HG03575 (cell line): ENCODE data around the gene RUNDC1.
"Not testable (repeated sequence)": the region's sequence is repeated elsewhere in the genome, so short reads cannot be mapped to it uniquely, and the experiment has no call there.

Source experiments
- ATAC-seq: cut with Tn5 transposase; IDR thresholded peaks from one replicate; pipeline ENCODE4 v1.9.1; 2021; ENCODE audit not compliant: unreplicated experiment, insufficient number of reproducible peaks, low FRiP score; ENCODE audit errors: extremely low read depth

Gene RUNDC1

DNA sequence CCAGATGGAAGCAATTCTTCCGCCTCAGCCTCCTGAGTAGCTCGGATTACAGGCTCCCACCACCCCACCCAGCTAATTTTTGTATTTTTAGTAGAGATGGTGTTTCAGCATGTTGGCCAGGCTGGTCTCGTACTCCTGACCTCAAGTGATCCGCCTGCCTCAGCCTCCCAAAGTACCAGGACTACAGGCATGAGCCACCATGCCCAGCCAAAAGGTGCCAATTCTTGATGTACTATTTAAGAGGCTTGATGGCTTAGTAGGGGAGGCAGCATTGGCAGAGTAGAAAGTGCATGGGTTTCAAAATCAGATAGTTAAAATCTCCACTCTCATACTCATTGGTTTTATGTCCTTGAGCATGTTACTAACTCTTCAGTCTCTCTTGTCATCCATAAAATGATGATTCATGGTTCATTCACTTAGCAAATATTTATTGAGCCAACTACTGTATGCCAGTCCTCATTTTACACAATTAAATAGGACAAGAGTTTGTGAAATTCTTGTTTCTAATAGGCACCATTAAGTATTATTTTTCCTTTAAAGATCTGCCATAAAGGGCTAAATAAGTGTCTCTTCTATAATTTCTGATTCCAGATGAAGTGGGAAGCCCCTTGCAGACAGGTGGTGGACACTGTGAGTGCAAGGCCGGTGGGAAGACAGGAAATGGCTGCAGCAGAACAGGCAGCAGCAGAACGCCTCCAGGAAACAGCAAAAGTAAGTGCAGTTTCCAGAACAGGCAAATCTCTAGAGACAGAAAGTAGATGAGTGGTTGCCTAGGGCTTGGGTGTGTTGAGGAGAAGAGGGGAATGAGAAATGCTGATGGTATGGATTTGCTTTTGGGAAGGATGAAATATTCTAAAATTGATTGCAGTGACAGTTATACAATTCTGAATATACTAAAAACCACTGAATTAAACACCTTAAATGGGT lies 9.6 kb downstream of the RUNDC1 start:
- ATAC-seq, result no peak

DNA sequence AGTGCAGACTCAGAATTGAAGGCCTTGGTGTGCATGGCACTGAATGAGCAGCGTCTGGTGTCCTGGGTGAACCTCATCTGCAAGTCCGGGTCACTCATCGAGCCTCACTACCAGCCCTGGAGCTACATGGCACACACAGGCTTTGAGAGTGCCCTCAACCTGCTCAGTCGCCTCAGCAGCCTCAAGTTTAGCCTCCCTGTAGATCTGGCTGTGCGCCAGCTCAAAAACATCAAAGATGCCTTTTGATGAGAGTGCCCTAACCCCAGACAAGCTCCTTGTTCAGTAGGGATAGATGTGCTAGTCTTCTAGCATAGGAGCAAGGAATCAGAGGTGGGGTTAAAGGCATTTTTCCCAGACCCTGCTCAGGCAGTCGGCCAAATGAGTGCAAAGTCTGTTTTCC lies 11.1 kb downstream of the RUNDC1 start:
- no peak for ATAC-seq

DNA sequence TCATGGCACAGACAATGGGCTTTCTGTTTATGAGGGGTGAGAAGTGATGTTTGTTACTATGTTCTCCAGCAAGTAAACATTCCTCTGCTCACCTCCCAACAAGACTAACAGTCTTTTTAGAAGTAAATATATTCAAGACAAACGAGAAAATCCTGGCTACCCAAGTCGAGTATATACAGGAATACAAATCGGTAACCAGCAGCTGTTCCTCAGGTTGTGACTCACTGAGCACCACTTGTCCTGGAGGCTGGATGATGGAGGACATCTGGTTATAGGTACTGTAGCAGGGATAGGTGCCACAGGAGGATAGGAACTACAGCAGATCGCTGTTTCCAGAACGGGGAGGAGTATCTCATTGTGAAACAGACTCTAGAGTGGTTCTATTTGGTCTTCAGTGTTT lies 12.5 kb downstream of the RUNDC1 start:
- ATAC-seq, result no peak

DNA sequence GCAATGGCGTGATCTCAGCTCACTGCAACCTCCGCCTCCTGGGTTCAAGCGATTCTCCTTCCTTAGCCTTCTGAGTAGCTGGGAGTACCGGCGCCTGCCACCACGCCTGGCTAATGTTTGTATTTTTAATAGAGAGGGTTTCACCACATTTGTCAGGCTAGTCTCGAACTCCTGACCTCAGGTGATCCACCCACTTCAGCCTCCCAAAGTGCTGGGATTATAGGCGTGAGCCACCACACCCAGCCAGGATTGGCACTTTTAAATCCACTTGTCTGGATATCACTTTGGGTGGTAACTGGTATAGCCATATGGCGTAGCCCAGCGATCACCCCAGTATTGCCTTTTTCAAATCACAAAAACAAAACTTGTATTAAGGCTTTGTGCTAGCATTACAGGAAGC lies 13.5 kb downstream of the RUNDC1 start:
- ATAC-seq, result not testable (repeated sequence)

DNA sequence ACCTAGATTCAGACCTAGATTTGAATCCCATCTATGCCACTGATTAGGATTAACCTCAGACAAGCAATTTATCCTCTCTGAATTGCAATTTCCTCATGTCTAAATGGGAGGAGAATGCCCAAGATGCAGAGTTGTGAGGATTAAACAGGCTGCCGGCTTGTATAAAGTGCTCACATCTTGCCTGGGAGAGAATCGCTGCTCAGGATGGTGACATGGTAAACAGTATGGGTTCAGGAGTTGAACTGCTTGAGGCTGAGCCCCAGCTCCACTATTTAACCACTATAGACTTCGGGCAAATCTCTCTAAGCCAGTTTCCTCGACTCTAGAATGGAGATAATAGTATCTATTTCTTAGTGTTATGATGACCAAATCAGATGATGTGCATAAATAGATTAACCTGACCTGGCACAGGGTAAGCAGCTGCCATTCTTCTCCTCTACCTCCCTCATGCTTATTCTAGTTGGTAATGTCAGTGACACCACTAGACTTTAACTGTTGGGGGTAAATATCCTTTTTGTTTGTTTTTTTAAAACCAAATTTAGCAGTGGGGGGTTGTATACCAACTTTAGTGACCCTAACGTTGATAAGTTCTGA lies 17.1 kb downstream of the RUNDC1 start:
- no peak for ATAC-seq

DNA sequence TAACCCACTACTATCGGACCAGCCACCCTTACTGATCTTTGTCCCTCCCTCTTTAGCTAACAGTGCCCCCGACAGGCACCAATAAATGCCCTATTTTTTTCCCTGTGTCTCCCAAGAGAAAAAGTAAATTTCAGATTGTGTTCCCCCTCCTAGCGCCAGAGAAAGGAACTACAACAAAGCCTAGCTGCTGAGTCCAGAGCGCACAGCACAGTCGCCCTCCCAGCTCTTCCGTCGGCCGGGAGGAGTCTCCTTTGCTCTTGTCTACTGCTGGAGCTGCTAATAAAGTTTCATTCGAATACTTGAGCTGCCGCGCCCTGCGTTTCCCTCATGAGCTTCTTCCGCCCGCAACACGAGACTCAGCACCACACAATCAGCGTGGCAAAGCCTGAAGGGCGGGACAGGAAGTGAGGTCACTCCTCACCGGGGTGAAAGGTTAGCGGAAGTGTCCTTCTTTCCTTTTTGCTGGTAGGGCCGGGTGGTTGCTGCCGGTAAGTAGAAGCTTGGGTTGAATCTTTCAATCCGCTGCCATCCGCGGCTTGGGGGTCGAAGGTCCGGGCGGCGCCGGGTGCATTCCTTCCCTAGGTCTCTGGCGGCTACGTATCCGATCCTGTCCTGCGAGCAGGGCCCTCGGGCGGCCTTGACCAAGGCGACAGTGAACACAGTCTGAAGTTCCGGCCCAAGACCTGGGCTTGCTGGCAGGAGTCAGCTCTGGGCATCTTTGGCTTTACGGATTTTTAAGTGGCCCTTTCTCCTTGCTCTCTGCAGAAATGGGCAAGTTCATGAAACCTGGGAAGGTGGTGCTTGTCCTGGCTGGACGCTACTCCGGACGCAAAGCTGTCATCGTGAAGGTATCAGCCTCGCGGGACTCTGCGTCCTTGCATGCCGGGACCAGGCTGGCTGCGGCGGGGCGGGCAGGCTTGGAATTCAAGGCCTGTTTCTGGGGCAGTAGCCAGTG lies 17.9 kb downstream of the RUNDC1 start, which contains the start of gene RPL27:
Gene RPL27 (plus strand): TSS at position 436 of the 955 bp plus-strand sequence. CDS start 332 bp downstream, at position 768.
- ATAC-seq, result peak; percentile 57

DNA sequence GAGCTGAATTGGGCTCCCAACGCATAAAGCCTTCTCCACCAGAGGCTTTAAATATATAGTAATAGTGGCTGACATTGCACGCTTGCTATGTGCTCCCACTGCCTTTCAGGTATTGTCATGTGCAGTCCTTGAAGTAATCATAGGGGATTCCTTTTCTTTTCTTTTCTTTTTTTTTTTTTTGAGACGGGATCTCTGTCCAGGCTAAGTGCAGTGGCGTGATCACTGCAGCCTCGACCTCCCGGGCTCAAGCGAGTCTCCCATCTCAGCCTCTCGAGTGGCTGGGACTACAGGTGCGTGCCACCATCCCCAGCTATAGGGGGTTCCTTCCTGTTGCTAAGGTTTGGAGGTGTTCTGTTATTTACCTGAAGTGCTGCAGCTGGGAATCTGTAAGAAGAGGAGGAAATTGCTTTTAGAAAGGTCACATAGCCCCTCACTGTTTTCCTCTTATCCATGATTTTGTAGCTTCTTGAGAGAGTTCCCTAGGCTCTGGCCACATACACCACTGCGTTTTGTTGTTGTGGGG lies 18.7 kb downstream of the RUNDC1 start:
- no peak for ATAC-seq

DNA sequence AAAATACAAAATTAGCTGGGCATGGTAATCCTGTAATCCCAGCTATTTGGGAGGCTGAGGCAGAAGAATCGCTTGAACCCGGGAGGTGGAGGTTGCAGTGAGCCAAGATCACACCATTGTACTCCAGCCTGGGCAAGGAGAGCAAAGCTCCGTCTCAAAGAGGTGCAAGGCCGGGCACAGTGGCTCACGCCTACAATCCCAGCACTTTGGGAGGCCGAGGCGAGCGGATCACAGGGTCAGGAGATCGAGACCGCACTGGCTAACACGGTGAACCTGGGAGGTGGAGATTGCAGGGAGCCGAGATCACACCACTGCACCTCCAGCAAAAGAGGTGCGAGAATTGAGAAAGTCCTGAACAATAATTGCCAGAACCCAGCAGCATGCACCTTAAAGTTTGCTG lies 20.5 kb downstream of the RUNDC1 start:
- not testable (repeated sequence) for ATAC-seq

DNA sequence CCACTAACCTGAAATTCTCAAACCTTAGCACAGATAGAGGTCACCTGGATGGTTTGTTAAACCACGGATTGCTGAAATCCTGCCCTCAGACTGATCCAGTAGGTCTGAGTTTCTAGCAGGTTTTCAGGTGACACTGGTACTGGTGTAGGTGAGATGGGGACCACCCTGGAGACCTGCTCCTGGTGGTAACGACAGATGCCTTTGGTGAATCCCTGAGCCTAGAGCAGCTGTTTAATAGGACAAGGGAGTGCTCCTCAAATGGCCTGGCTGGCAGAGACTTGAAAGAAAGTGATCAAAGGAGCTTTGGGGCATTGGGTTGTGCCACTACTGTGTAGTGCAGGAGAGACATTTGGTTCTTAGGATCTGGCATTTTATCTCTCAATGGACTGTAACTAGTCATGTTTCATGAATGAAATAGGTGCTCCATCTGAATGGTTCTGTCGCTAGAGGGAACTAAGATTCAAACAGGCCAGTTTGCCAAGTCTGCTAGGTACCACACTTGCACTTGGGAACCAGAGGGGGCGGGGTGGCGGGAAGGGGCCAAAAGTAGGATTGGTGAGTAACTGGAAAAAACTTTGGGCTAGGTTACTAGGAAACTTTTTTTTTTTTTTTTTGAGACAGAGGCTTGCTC lies 23.3 kb downstream of the RUNDC1 start:
- ATAC-seq, result no peak

DNA sequence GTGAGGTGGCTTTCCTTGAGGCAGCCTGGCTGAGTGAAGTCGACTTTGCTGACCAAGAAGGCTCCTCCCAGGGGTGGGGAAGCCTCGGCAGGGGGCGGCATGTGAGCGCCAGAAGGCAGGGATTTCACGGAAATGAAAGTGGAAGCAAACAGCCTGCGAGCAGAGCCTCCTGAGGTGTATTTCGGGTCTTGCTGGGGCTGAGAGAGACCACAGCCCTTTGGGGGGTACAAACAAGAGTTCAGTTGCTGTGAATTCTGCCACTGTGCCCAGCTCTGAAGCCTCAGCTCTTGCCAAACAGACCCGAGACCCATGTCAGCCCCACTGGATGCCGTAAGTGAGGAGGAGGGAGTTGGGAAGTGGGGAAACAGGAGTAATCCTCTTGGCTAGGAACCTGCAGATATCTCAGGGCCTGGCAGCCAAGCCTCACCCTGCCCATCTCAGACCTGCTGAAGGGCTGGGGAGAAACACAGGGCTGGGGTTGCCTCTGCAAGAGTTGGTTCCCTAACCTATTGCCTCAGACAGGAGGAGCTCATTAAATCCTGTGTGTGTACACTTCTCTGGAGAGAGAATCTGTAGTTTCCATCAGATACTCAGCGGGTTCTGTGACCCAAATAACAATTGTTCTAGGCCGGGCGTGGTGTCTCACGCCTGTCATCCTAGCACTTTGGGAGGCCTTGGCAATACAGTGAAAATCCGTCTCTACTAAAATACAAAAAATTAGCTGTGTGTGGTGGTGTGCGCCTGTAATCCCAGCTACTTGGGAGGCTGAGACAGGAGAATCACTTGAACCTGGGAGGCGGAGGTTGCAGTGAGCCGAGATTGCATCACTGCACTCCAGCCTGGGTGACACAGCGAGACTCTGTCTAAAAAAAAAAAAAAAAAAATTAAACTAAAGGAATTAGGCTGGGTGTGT lies 26.5 kb downstream of the RUNDC1 start, which contains the start of gene IFI35:
Gene IFI35 (plus strand): TSS at position 146 of the 913 bp plus-strand sequence. CDS start 164 bp downstream, at position 310.
- ATAC-seq, result no peak

DNA sequence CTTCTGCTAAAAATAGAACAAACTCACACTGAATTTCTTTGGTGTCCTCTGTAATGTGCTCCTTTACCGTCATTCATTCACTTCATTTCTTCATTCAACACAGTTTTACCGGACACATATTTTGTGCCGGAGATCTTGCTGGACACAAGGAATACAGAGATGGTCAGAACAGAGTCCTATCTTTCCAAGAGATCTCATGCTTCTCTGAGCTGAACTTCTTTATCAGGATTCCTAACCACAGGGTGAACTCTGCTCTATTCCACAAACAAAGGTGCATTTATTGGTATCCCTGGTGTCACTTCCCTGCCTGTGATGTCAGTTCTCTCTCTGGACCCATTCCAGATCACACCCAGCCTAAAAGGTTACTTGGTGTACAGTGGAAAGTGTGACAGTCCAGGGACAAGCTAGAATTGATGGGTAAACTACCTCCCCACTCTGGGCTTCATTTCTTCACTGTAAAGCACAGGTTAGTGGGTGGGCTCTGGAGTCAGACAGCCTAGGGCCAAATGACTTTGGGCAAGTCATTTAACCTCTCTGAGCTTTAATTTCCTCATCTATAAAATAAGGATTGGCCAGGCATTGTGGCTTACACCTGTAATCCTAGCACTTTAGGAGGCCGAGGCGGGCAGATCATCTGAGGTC lies 30.4 kb downstream of the RUNDC1 start:
- ATAC-seq, result no peak

DNA sequence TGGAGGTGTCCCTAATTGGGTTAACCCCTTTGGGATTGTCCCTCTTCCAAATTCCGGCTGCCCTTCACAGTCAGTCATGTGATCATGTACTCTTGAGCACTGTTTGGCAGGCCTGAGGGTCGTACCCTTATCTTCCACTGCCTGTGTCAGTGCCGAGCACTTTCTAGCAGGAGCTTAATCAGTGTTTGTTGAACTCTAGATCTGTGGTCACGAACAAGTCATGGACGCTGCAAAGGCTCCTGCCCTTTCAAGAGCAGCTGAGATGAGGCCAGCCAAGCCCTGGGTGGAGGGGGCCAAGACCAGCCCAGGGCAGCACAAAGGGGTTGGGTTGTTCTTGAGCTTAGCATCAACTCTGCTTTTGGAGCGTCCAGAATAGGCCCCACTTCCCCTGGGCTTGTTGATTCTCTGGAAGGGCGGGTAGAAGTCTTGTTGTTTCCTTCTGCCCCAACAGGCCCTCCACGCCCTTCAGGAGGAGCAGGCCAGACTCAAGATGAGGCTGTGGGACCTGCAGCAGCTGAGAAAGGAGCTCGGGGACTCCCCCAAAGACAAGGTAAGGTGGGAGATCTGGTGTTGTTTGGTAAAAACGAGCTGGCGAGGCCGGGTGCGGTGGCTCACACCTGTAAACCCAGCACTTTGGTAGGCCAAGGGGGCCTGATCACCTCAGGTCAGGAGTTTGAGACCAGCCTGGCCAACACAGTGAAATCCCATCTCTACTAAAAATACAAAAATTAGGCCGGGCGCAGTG lies 31.5 kb downstream of the RUNDC1 start:
- ATAC-seq, result no peak

DNA sequence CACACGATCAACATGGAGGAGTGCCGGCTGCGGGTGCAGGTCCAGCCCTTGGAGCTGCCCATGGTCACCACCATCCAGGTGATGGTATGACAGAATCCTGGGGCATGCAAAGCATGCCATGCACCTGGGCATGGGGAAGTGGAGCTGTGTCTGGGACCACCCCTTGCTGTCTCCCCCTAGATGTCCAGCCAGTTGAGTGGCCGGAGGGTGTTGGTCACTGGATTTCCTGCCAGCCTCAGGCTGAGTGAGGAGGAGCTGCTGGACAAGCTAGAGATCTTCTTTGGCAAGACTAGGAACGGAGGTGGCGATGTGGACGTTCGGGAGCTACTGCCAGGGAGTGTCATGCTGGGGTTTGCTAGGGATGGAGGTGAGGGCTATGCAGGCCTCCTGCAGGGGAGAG lies 32.9 kb downstream of the RUNDC1 start:
- ATAC-seq, result no peak

DNA sequence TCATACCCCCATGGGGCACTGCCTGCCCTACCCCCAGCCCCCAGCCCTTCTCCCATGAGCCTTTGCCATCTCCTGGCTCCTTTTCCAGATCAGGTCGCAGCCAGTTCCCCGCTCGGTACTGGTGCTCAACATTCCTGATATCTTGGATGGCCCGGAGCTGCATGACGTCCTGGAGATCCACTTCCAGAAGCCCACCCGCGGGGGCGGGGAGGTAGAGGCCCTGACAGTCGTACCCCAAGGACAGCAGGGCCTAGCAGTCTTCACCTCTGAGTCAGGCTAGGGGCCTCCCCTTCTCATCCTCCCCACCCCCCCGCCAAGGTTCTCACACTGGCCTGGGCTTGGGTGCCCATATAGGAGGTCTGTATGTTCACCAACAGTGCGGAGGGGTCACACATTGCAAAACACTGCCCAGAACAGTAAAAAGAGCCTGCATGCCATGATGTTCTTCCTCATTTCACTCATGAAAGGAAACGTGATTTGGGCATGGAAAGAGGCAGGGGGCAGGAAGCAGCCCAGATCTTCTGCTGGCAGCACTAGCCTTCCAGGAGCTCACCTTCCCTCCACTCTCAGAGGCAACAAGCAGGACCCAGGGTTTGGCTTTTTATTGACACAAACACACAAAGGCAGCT lies 33.8 kb downstream of the RUNDC1 start:
- no peak for ATAC-seq

DNA sequence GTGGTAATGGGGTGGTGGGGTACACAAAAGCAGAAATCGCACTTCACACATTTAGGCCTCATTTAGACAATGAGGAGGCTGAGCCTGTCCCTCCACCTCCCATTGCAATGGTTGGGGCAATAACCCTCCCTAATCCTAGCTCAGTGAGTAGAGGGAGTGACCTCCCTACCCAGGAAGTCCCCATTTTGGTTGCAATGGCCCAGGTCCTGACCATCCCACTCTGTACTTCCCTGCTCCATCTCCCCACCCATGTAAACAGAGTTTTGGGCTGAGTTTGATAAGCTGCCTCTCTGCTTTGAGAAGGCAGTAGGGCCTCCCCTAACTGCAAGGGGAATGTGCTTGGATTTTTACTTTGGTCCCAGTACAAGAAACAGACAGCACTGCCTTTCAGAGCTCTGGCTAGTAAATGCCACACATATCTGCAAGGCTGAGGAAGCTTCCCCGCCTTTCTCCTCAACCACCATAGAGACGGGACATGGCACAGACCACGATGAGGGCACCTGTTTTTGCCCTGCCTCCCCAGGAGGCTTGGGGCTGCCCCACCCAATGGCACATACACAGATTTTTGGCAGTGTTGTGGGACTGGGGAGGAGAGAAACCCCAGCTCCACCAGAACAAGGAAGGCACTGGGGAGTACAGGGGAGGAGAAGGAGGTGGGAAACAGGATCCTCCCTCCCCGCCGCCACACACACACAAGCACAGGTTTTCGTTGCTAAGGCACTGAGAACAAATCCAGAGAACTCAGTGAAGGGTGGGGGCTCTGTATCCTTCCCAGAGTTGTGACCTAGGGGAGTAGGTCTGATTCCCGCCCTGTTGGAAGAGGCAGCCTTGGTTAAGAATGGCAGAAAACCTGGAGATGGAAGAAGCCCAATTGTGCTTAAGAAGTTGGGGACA lies 34.5 kb downstream of the RUNDC1 start:
- no peak for ATAC-seq
